Endothelial cell of umbilical vein (primary cell): ENCODE measurements around the gene SARS1. TPM values are rescaled to one million over a fixed set of nuclear protein-coding genes. Genes with fewer than 3 reads are reported as not detected.
A peak's percentile ranks its signal among the peaks of the same experiment; 100 is the strongest.
"Not testable (repeated sequence)": the region's sequence is repeated elsewhere in the genome, so short reads cannot be mapped to it uniquely, and the experiment has no call there.

ENCODE experiments used
- BruUV-seq: library from RNA; stranded (reverse); fragments of 400-500 nt; replicated peaks from 2 replicates; lab custom pipeline; 2021; lab: Mats Ljungman, UMichigan
- CTCF ChIA-PET: fragments of 300-600, 350-600 bp; sonication (Branson Sonifier 250); formaldehyde crosslinking; loops from one replicate; lab custom pipeline; 2021; ENCODE audit warnings: antibody characterized with exemption, inconsistent platforms; lab: Charles Lee
- POLR2A ChIA-PET: fragments of 300-600, 350-600 bp; sonication (Branson Sonifier 250); formaldehyde crosslinking; loops from one replicate; lab custom pipeline; 2021; ENCODE audit warnings: antibody characterized with exemption, inconsistent platforms; lab: Charles Lee
- DNase-seq: peaks from one replicate; pipeline ENCODE4 v3.0.0-alpha.2; 2011; ENCODE audit warnings: low read depth, low spot score
- FAIRE-seq: peaks from 2 replicates; lab custom pipeline; 2011; peaks lifted over from hg19 to GRCh38; lab: Jason Lieb, UNC
- H2AFZ ChIP-seq: 2 replicates; pipeline ENCODE4 v1.6.0; 2012; ENCODE audit warnings: low read depth, low read length, control low read depth, inconsistent platforms
- H3K27ac ChIP-seq: 2 replicates; pipeline ENCODE4 v1.5.1; 2011; ENCODE audit warnings: low read depth, mild to moderate bottlenecking, control low read depth, low read length, moderate library complexity; ENCODE audit not compliant: insufficient read depth
- H3K27me3 ChIP-seq, 2 experiments: 2 replicates each; pipeline versions ENCODE4 v1.6.0 to v1.6.1; 2011; ENCODE audit warnings: low read length in 2 of 2, mixed read lengths in 1 of 2; ENCODE audit not compliant: control insufficient read depth in 2 of 2, insufficient read depth in 2 of 2
- H3K36me3 ChIP-seq, 2 experiments: 2 replicates in 1 of 2; 3 replicates in 1 of 2; pipeline ENCODE4 v1.5.1; 2011; ENCODE audit warnings: low read length in 2 of 2, mild to moderate bottlenecking in 1 of 2, moderate library complexity in 1 of 2; ENCODE audit not compliant: control insufficient read depth in 2 of 2, insufficient read depth in 2 of 2; ENCODE audit errors: extremely low read depth in 1 of 2
- H3K4me1 ChIP-seq: 3 replicates; pipeline ENCODE4 v1.5.1; 2011; ENCODE audit warnings: mild to moderate bottlenecking, low read length; ENCODE audit not compliant: control insufficient read depth, insufficient read depth; ENCODE audit errors: extremely low read depth
- H3K4me2 ChIP-seq: 2 replicates; pipeline ENCODE4 v1.6.1; 2011; ENCODE audit warnings: low read length, control low read depth, mixed read lengths; ENCODE audit not compliant: insufficient read depth
- H3K4me3 ChIP-seq, 3 experiments: fragments of 200-600 bp in 1 of 3; sonication (generic), shearing (Covaris generic) in 1 of 3; replicated peaks in 1 of 3; 2 replicates each; pipeline ENCODE4 v1.5.1; 2011 to 2016; ENCODE audit warnings: control low read depth in 3 of 3, low read length in 3 of 3, mild to moderate bottlenecking in 2 of 3, inconsistent platforms in 1 of 3, low read depth in 1 of 3, moderate library complexity in 1 of 3; ENCODE audit not compliant: insufficient read depth in 1 of 3
- H3K79me2 ChIP-seq: 2 replicates; pipeline ENCODE4 v1.6.0; 2012; ENCODE audit warnings: low read length, inconsistent platforms; ENCODE audit not compliant: control insufficient read depth, insufficient read depth
- H3K9ac ChIP-seq: replicated peaks from 2 replicates; pipeline ENCODE3; 2011; ENCODE audit warnings: low read length, control low read depth; ENCODE audit not compliant: insufficient read depth; ENCODE audit errors: extremely low read depth
- H3K9me1 ChIP-seq: replicated peaks from 3 replicates; pipeline ENCODE4 v1.6.0; 2011; ENCODE audit warnings: mild to moderate bottlenecking, low read length; ENCODE audit not compliant: control insufficient read depth, insufficient read depth; ENCODE audit errors: extremely low read depth
- H3K9me3 ChIP-seq: replicated peaks from 2 replicates; pipeline ENCODE4 v1.5.1; 2012; ENCODE audit warnings: low read length, inconsistent platforms; ENCODE audit not compliant: control insufficient read depth, insufficient read depth
- H4K20me1 ChIP-seq: replicated peaks from 2 replicates; pipeline ENCODE3; 2011; ENCODE audit warnings: mild to moderate bottlenecking, low read length; ENCODE audit not compliant: control insufficient read depth, insufficient read depth; ENCODE audit errors: extremely low read depth
- EZH2 ChIP-seq: IDR thresholded peaks from 2 replicates; pipeline ENCODE4 v1.6.1; 2012; ENCODE audit warnings: borderline replicate concordance, low read depth, mild to moderate bottlenecking, moderate library complexity, low read length, inconsistent platforms; ENCODE audit not compliant: severe bottlenecking
- FOS ChIP-seq: IDR thresholded peaks from 2 replicates; pipeline ENCODE4 v1.6.1; 2011; ENCODE audit warnings: mild to moderate bottlenecking, low read length, moderate library complexity, borderline replicate concordance; ENCODE audit not compliant: insufficient read depth
- GATA2 ChIP-seq: IDR thresholded peaks from 2 replicates; pipeline ENCODE4 v1.7.0; 2011; ENCODE audit warnings: low read depth, mild to moderate bottlenecking, moderate library complexity, mixed read lengths, low read length; ENCODE audit not compliant: insufficient read length, insufficient read depth
- POLR2AphosphoS5 ChIP-seq: IDR thresholded peaks from 2 replicates; pipeline ENCODE4 v1.6.1; 2012; ENCODE audit warnings: low read depth, mild to moderate bottlenecking, control low read depth, low read length, moderate library complexity; ENCODE audit not compliant: insufficient read depth
- dilution Hi-C: fragments of 300-500 bp; cut with MboI; formaldehyde crosslinking; loops from one replicate; pipeline ENCODE4 v1.15.0; 2019; ENCODE audit warnings: low sequenced_read_pairs; ENCODE audit not compliant: extremely low pct_ligation_motif_present
- intact Hi-C: fragments of 100-400 bp; cut with micrococcal nuclease; formaldehyde crosslinking; loops from one replicate; pipeline ENCODE4 v1.10.0; 2022
- polyA plus RNA-seq, 4 experiments: library from polyadenylated mRNA; depleted of rRNA in 3 of 4; stranded (reverse) in 3 of 4; unstranded in 1 of 4; fragments of >200 nt; gene quantifications; 2 replicates each; pipeline versions ENCODE4 v1.2.1 to v1.2.3, GENCODE V29; 2011 to 2012; ENCODE audit warnings: missing spikeins in 1 of 4
- total RNA-seq: library from RNA; stranded (reverse); gene quantifications from 2 replicates; pipeline ENCODE4 v1.2.3, GENCODE V29; 2021

Gene SARS1
- total and polyA plus RNA-seq, 2 donors (not counting 3 experiments of a cell fraction or from before 2014, with no cell fraction given), result 110 to 178 TPM

DNA sequence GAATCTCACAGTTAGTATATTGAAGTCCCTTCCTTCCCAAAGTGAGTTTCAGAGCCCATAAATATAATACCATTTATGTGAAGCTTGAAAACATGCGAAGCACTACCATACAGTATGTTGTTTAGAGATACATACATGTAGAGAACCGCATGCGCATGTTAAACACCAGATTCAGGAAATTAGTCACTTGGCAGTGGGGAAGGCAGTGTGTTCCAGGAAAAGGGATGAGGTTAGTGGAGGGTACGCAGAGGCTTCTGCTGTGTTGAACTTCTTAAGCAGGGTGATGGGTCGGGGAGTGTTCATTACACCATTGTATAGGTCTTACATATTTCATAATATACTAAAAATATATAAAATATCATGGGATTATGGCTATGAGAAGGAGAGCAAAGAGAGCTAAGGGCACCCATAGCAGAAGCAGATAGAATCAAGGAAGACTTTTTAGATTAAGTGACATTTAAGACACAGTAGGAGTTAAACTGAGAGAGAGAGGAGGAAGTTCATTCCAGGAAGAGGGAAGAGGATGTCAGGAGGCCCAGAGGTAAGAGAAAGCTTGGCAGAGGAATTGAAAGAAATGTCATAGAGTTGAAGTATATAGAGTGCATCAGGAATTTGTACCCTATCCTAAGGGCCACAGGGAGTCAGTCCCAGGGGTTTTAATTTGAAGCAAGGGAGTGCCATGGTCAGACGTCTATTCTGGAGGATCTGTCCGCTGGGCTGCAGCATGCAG, 43.5 kb upstream of the SARS1 start:
- Histone ChIP-seq H3K4me3 (no peak overlapping the region), H3K36me3 (no peaks in the 10 kb centered on the region), H3K79me2 (no peaks in the 10 kb centered on the region), H3K9me1 (no peaks in the 10 kb centered on the region), H2AFZ (no peak overlapping the region), H4K20me1 (no peaks in the 10 kb centered on the region), H3K27me3 (no peaks in the 10 kb centered on the region), H3K9me3 (no peaks in the 10 kb centered on the region), H3K4me2 (peak overlapping the region; percentile 39), H3K4me1 (peaks cover 10% of the 10 kb centered on the region), H3K27ac (no peak overlapping the region), H3K9ac (no peak overlapping the region)
- intact Hi-C loops, result no loop called here
- no TSS peak for BruUV-seq
- FAIRE-seq (peak; percentile 85), DNase-seq (peak; percentile 66)
- ChIA-PET POLR2A (no interaction called here), CTCF (no interaction called here)
- no peak for TF ChIP-seq EZH2
- TF ChIP-seq GATA2, result no peak
- peak; percentile 47 for TF ChIP-seq FOS
- dilution Hi-C loops, result no loop called here

- Histone ChIP-seq H3K36me3 (no peaks in the 10 kb centered on the region), H3K27me3 (no peaks in the 10 kb centered on the region), H3K4me1 (peaks cover 10% of the 10 kb centered on the region), H2AFZ (no peak overlapping the region), H3K9me1 (no peaks in the 10 kb centered on the region), H3K9ac (no peak overlapping the region), H3K4me3 (no peak overlapping the region), H3K4me2 (no peak overlapping the region), H3K27ac (no peak overlapping the region), H3K9me3 (no peaks in the 10 kb centered on the region), H3K79me2 (no peaks in the 10 kb centered on the region), H4K20me1 (no peaks in the 10 kb centered on the region)
- DNase-seq (no peak), FAIRE-seq (no peak)
- dilution Hi-C loops, result no loop called here
- intact Hi-C loops, result no loop called here
- ChIA-PET CTCF (no interaction called here), POLR2A (no interaction called here)
- TF ChIP-seq POLR2AphosphoS5, result no peak
- no TSS peak for BruUV-seq
Observed at GRCh38 chr1:109171646-109172045, 42.1 kb upstream of the SARS1 start.

DNA sequence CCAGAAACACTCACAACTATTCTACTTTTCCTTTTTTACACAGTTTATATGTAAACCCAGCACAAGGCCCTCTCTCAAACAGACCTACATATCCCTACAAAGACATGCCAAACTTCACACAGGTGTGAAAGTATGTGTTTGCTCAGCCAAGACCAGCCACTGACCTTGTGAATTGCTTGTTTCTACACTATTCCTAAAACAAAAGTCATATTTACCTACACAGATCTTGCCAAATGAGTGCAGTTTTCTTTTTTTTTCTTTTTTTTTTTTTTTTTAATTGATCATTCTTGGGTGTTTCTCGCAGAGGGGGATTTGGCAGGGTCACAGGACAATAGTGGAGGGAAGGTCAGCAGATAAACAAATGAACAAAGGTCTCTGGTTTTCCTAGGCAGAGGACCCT, 37.4 kb upstream of the SARS1 start:
- H3K4me1 ChIP-seq, H3K9me1 ChIP-seq, H2AFZ ChIP-seq, FAIRE-seq, POLR2A ChIA-PET, H3K27me3 ChIP-seq, H3K79me2 ChIP-seq, H3K4me3 ChIP-seq, CTCF ChIA-PET, H3K27ac ChIP-seq, H3K9ac ChIP-seq, DNase-seq, H4K20me1 ChIP-seq, H3K36me3 ChIP-seq, BruUV-seq, dilution Hi-C loops, H3K9me3 ChIP-seq, intact Hi-C loops, H3K4me2 ChIP-seq: not testable (repeated sequence)
